GM23338 (cell line): ENCODE measurements around the gene BGLAP. TPM values are rescaled to one million over a fixed set of nuclear protein-coding genes. Genes with fewer than 3 reads are reported as not detected.

Experiments
- ATAC-seq: fragments of 200-7000 bp; cut with Tn5 transposase; 3 replicates; pipeline ENCODE4 v1.9.1; 2020
- DNase-seq: peaks from one replicate; pipeline ENCODE4 v3.0.0-alpha.2; 2015; ENCODE audit warnings: low spot score
- H2AFZ ChIP-seq: fragments of 200-600 bp; sonication (generic); 2 replicates; pipeline ENCODE4 v1.8.0; 2016; ENCODE audit warnings: antibody characterized with exemption, mild to moderate bottlenecking, moderate library complexity
- H3F3A ChIP-seq: fragments of 200-600 bp; sonication (generic); replicated peaks from 2 replicates; pipeline ENCODE4 v1.8.0; 2017; ENCODE audit warnings: antibody characterized with exemption, mixed run types, low read depth
- H3K27ac ChIP-seq: fragments of 200-600 bp; sonication (generic); 2 replicates; pipeline ENCODE4 v1.6.1; 2016; ENCODE audit warnings: low read depth
- H3K27me3 ChIP-seq: fragments of 200-600 bp; sonication (generic); 2 replicates; pipeline ENCODE4 v1.8.0; 2016; ENCODE audit warnings: mild to moderate bottlenecking, mixed run types, moderate library complexity; ENCODE audit not compliant: insufficient read depth
- H3K36me3 ChIP-seq: fragments of 200-600 bp; sonication (generic); 2 replicates; pipeline ENCODE4 v1.8.0; 2016; ENCODE audit warnings: mild to moderate bottlenecking; ENCODE audit not compliant: insufficient read depth
- H3K4me1 ChIP-seq: fragments of 200-600 bp; sonication (generic); 2 replicates; pipeline ENCODE4 v1.8.0; 2016; ENCODE audit warnings: mild to moderate bottlenecking, moderate library complexity; ENCODE audit not compliant: insufficient read depth
- H3K4me2 ChIP-seq: fragments of 200-600 bp; sonication (generic); 2 replicates; pipeline ENCODE4 v1.7.1; 2017; ENCODE audit warnings: mixed run types
- H3K4me3 ChIP-seq: fragments of 200-600 bp; sonication (generic); 2 replicates; pipeline ENCODE4 v1.6.1; 2016; ENCODE audit warnings: mixed run types
- H3K79me2 ChIP-seq: fragments of 200-600 bp; sonication (generic); replicated peaks from 2 replicates; pipeline ENCODE4 v1.8.0; 2017; ENCODE audit warnings: mild to moderate bottlenecking; ENCODE audit not compliant: insufficient read depth
- H3K9me2 ChIP-seq: fragments of 200-600 bp; sonication (generic); 2 replicates; pipeline ENCODE4 v1.8.0; 2017; ENCODE audit not compliant: insufficient read depth
- H4K20me1 ChIP-seq: fragments of 200-600 bp; sonication (generic); replicated peaks from 2 replicates; pipeline ENCODE4 v1.8.0; 2017; ENCODE audit warnings: mild to moderate bottlenecking; ENCODE audit not compliant: insufficient read depth
- H3K27ac Mint-ChIP-seq: 2 replicates; pipeline ENCODE4 v1.8.0; 2020; ENCODE audit warnings: inconsistent platforms, mild to moderate bottlenecking, moderate library complexity, mixed read lengths
- H3K27me3 Mint-ChIP-seq: 3 replicates; pipeline ENCODE4 v1.8.0; 2022; ENCODE audit warnings: low read depth, mild to moderate bottlenecking, moderate library complexity, mixed read lengths, inconsistent platforms; ENCODE audit not compliant: insufficient read depth, poor library complexity
- H3K36me3 Mint-ChIP-seq: 3 replicates; pipeline ENCODE4 v1.8.0; 2021; ENCODE audit warnings: low read depth, mild to moderate bottlenecking, inconsistent platforms, moderate library complexity, mixed read lengths
- H3K4me1 Mint-ChIP-seq: 3 replicates; pipeline ENCODE4 v1.8.0; 2020; ENCODE audit warnings: mild to moderate bottlenecking, inconsistent platforms, mixed read lengths
- H3K4me3 Mint-ChIP-seq: 3 replicates; pipeline ENCODE4 v1.8.0; 2021; ENCODE audit warnings: moderate library complexity, mild to moderate bottlenecking, inconsistent platforms, mixed read lengths
- H3K9me3 Mint-ChIP-seq: 3 replicates; pipeline ENCODE4 v1.8.0; 2020; ENCODE audit warnings: moderate library complexity, mild to moderate bottlenecking, inconsistent platforms, mixed read lengths
- CREB1 ChIP-seq: fragments of 250-450 bp; sonication (Bioruptor Pico); IDR thresholded peaks from 2 replicates; pipeline ENCODE4 v1.5.0; 2020; ENCODE audit warnings: low read depth, mild to moderate bottlenecking, moderate library complexity
- EZH2 ChIP-seq: fragments of 200-600 bp; sonication (generic); IDR thresholded peaks from one replicate; pipeline ENCODE4 v1.8.0; 2017; ENCODE audit warnings: antibody characterized with exemption, mild to moderate bottlenecking, low read depth; ENCODE audit not compliant: unreplicated experiment
- EZH2phosphoT487 ChIP-seq: fragments of 200-600 bp; sonication (generic); IDR thresholded peaks from one replicate; pipeline ENCODE4 v1.8.1; 2018; ENCODE audit warnings: antibody characterized with exemption; ENCODE audit not compliant: unreplicated experiment
- JUNB ChIP-seq: IDR thresholded peaks from one replicate; pipeline ENCODE4 v1.6.1; 2016; ENCODE audit warnings: antibody characterized with exemption; ENCODE audit not compliant: unreplicated experiment
- NANOG ChIP-seq: IDR thresholded peaks from 2 replicates; pipeline ENCODE4 v1.6.1; 2016; ENCODE audit warnings: antibody characterized with exemption, borderline replicate concordance
- POLR2AphosphoS5 ChIP-seq: IDR thresholded peaks from 2 replicates; pipeline ENCODE4 v1.6.1; 2016; ENCODE audit warnings: antibody characterized with exemption, low read depth
- STAT1 ChIP-seq: IDR thresholded peaks from one replicate; pipeline ENCODE4 v1.6.1; 2016; ENCODE audit warnings: antibody characterized with exemption; ENCODE audit not compliant: unreplicated experiment
- ZNF114 ChIP-seq: fragments of 250-450 bp; sonication (Bioruptor Pico); IDR thresholded peaks from 2 replicates; pipeline ENCODE4 v1.5.0; 2020; ENCODE audit warnings: mild to moderate bottlenecking, moderate library complexity
- polyA plus RNA-seq: library from polyadenylated mRNA; unstranded; fragments of >200 nt; fragmentation: Nextera tagmentation; extraction: Ambion mirVana; gene quantifications from 2 replicates; pipeline ENCODE4 v1.2.1, GENCODE V29; 2016
- total RNA-seq: library from RNA; depleted of rRNA; stranded (reverse); fragments of >200 nt; shearing (Covaris generic); gene quantifications from 2 replicates; pipeline ENCODE4 v1.2.3, GENCODE V29; 2014
- TF ChIP-seq, protein P1 (sequence below): IDR thresholded peaks from one replicate; pipeline ENCODE4 v1.6.1; 2018; ENCODE audit warnings: antibody characterized with exemption; ENCODE audit not compliant: unreplicated experiment
- TF ChIP-seq, protein P2 (sequence below), 2 experiments: fragments of 200-600 bp in 1 of 2; sonication (generic) in 1 of 2; conservative IDR thresholded peaks; 2 replicates each; pipeline versions ENCODE4 v1.5.1 to v1.6.1; 2016 to 2017; ENCODE audit warnings: antibody characterized with exemption in 2 of 2, low read depth in 2 of 2, mild to moderate bottlenecking in 2 of 2, moderate library complexity in 1 of 2
- TF ChIP-seq, protein P3 (sequence below): IDR thresholded peaks from 2 replicates; pipeline ENCODE4 v1.6.1; 2016; ENCODE audit warnings: antibody characterized with exemption
- TF ChIP-seq, protein P4 (sequence below): fragments of 250-450 bp; sonication (Bioruptor Pico); IDR thresholded peaks from 2 replicates; pipeline ENCODE4 v1.5.0; 2020; ENCODE audit warnings: mild to moderate bottlenecking, moderate library complexity

The BGLAP gene
- total and polyA plus RNA-seq, 2 experiments from 2014 or later: 0.36 to 0.42 TPM

DNA sequence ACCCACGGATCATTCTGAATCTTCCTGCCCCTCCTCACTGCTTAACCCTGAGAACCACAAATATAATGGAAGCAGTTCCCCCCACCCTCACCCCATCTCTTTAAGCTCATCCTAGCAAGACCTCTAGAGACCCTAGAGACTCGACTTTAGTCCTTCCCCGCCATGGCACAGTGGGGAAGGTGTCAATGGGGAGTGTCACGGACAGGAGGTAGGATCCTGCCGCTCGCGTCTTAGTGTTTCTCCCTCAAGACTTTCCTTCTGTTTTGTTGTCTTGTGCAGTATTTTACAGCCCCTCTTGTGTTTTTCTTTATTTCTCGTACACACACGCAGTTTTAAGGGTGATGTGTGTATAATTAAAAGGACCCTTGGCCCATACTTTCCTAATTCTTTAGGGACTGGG, 29.9 kb upstream of the BGLAP start:
- H3K27me3 Mint-ChIP-seq: peaks cover 11% of the 10 kb centered on the region
- H3F3A ChIP-seq: peaks cover 11% of the 10 kb centered on the region; the same call in 1 of the 2 replicates
- H4K20me1 ChIP-seq: 0 out of 2 replicates have a peak, but pooled peaks cover 3% of the 10 kb centered on the region
- H2AFZ ChIP-seq: no peak overlapping the region
- no peaks in the 10 kb centered on the region for H3K27me3 ChIP-seq
- H3K9me3 Mint-ChIP-seq: no peaks in the 10 kb centered on the region
- no peak for DNase-seq
- peak overlapping the region; percentile 96 for H3K27ac ChIP-seq
- 0 out of 2 replicates have a peak, but pooled peaks cover 5% of the 10 kb centered on the region for H3K36me3 ChIP-seq
- H3K4me2 ChIP-seq: peak overlapping the region; percentile 98
- H3K9me2 ChIP-seq: no peaks in the 10 kb centered on the region
- H3K27ac Mint-ChIP-seq: peak overlapping the region; percentile 100
- TF ChIP-seq, protein P1, sequence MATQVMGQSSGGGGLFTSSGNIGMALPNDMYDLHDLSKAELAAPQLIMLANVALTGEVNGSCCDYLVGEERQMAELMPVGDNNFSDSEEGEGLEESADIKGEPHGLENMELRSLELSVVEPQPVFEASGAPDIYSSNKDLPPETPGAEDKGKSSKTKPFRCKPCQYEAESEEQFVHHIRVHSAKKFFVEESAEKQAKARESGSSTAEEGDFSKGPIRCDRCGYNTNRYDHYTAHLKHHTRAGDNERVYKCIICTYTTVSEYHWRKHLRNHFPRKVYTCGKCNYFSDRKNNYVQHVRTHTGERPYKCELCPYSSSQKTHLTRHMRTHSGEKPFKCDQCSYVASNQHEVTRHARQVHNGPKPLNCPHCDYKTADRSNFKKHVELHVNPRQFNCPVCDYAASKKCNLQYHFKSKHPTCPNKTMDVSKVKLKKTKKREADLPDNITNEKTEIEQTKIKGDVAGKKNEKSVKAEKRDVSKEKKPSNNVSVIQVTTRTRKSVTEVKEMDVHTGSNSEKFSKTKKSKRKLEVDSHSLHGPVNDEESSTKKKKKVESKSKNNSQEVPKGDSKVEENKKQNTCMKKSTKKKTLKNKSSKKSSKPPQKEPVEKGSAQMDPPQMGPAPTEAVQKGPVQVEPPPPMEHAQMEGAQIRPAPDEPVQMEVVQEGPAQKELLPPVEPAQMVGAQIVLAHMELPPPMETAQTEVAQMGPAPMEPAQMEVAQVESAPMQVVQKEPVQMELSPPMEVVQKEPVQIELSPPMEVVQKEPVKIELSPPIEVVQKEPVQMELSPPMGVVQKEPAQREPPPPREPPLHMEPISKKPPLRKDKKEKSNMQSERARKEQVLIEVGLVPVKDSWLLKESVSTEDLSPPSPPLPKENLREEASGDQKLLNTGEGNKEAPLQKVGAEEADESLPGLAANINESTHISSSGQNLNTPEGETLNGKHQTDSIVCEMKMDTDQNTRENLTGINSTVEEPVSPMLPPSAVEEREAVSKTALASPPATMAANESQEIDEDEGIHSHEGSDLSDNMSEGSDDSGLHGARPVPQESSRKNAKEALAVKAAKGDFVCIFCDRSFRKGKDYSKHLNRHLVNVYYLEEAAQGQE: no peak
- TF ChIP-seq POLR2AphosphoS5 (no peak), EZH2phosphoT487 (no peak), STAT1 (no peak), JUNB (no peak), NANOG (no peak), CREB1 (CRISPR knock-in tag) (no peak), EZH2 (no peak), ZNF114 (CRISPR knock-in tag) (no peak)
- TF ChIP-seq, protein P2, sequence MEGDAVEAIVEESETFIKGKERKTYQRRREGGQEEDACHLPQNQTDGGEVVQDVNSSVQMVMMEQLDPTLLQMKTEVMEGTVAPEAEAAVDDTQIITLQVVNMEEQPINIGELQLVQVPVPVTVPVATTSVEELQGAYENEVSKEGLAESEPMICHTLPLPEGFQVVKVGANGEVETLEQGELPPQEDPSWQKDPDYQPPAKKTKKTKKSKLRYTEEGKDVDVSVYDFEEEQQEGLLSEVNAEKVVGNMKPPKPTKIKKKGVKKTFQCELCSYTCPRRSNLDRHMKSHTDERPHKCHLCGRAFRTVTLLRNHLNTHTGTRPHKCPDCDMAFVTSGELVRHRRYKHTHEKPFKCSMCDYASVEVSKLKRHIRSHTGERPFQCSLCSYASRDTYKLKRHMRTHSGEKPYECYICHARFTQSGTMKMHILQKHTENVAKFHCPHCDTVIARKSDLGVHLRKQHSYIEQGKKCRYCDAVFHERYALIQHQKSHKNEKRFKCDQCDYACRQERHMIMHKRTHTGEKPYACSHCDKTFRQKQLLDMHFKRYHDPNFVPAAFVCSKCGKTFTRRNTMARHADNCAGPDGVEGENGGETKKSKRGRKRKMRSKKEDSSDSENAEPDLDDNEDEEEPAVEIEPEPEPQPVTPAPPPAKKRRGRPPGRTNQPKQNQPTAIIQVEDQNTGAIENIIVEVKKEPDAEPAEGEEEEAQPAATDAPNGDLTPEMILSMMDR (conservative IDR thresholded peaks at IDR 0.05; ENCODE audit: low read depth in 2 of 2): no peak
- TF ChIP-seq, protein P3, sequence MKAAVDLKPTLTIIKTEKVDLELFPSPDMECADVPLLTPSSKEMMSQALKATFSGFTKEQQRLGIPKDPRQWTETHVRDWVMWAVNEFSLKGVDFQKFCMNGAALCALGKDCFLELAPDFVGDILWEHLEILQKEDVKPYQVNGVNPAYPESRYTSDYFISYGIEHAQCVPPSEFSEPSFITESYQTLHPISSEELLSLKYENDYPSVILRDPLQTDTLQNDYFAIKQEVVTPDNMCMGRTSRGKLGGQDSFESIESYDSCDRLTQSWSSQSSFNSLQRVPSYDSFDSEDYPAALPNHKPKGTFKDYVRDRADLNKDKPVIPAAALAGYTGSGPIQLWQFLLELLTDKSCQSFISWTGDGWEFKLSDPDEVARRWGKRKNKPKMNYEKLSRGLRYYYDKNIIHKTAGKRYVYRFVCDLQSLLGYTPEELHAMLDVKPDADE: no peak
- TF ChIP-seq, protein P4, sequence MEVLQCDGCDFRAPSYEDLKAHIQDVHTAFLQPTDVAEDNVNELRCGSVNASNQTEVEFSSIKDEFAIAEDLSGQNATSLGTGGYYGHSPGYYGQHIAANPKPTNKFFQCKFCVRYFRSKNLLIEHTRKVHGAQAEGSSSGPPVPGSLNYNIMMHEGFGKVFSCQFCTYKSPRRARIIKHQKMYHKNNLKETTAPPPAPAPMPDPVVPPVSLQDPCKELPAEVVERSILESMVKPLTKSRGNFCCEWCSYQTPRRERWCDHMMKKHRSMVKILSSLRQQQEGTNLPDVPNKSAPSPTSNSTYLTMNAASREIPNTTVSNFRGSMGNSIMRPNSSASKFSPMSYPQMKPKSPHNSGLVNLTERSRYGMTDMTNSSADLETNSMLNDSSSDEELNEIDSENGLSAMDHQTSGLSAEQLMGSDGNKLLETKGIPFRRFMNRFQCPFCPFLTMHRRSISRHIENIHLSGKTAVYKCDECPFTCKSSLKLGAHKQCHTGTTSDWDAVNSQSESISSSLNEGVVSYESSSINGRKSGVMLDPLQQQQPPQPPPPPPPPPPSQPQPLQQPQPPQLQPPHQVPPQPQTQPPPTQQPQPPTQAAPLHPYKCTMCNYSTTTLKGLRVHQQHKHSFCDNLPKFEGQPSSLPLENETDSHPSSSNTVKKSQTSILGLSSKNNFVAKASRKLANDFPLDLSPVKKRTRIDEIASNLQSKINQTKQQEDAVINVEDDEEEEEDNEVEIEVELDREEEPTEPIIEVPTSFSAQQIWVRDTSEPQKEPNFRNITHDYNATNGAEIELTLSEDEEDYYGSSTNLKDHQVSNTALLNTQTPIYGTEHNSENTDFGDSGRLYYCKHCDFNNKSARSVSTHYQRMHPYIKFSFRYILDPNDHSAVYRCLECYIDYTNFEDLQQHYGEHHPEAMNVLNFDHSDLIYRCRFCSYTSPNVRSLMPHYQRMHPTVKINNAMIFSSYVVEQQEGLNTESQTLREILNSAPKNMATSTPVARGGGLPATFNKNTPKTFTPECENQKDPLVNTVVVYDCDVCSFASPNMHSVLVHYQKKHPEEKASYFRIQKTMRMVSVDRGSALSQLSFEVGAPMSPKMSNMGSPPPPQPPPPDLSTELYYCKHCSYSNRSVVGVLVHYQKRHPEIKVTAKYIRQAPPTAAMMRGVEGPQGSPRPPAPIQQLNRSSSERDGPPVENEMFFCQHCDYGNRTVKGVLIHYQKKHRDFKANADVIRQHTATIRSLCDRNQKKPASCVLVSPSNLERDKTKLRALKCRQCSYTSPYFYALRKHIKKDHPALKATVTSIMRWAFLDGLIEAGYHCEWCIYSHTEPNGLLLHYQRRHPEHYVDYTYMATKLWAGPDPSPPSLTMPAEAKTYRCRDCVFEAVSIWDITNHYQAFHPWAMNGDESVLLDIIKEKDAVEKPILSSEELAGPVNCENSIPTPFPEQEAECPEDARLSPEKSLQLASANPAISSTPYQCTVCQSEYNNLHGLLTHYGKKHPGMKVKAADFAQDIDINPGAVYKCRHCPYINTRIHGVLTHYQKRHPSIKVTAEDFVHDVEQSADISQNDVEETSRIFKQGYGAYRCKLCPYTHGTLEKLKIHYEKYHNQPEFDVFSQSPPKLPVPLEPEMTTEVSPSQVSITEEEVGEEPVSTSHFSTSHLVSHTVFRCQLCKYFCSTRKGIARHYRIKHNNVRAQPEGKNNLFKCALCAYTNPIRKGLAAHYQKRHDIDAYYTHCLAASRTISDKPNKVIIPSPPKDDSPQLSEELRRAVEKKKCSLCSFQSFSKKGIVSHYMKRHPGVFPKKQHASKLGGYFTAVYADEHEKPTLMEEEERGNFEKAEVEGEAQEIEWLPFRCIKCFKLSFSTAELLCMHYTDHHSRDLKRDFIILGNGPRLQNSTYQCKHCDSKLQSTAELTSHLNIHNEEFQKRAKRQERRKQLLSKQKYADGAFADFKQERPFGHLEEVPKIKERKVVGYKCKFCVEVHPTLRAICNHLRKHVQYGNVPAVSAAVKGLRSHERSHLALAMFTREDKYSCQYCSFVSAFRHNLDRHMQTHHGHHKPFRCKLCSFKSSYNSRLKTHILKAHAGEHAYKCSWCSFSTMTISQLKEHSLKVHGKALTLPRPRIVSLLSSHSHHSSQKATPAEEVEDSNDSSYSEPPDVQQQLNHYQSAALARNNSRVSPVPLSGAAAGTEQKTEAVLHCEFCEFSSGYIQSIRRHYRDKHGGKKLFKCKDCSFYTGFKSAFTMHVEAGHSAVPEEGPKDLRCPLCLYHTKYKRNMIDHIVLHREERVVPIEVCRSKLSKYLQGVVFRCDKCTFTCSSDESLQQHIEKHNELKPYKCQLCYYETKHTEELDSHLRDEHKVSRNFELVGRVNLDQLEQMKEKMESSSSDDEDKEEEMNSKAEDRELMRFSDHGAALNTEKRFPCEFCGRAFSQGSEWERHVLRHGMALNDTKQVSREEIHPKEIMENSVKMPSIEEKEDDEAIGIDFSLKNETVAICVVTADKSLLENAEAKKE (CRISPR knock-in tag): no peak
- peak overlapping the region; percentile 96 for H3K4me3 Mint-ChIP-seq
- H3K4me1 Mint-ChIP-seq: peaks cover 33% of the 10 kb centered on the region
- peaks cover 35% of the 10 kb centered on the region for H3K79me2 ChIP-seq
- H3K4me3 ChIP-seq: peak overlapping the region; percentile 64
- H3K4me1 ChIP-seq: peaks cover 36% of the 10 kb centered on the region
- H3K36me3 Mint-ChIP-seq: peaks cover 22% of the 10 kb centered on the region
- ATAC-seq: peak; percentile 1; the same call in 1 of the 3 replicates
